SK-N-SH (cell line): ENCODE data around the gene SNAP91. TPM values are rescaled to one million over a fixed set of nuclear protein-coding genes. Genes with fewer than 3 reads are reported as not detected.

Experiments
- CTCF ChIA-PET: fragments of 300-600, 350-600 bp; formaldehyde crosslinking; extraction: SDS; loops from one replicate; lab custom pipeline; 2021; lab: Yijun Ruan, JAX
- POLR2A ChIA-PET: fragments of 350-600 bp; sonication (Branson Sonifier 250); formaldehyde crosslinking; extraction: SDS; loops from one replicate; lab custom pipeline; 2020; ENCODE audit warnings: antibody characterized with exemption, inconsistent platforms; lab: Yijun Ruan, JAX
- DNase-seq: peaks from one replicate; pipeline ENCODE4 v3.0.0; 2012
- H2AFZ ChIP-seq: fragments of 200-600 bp; sonication (generic); 2 replicates; pipeline ENCODE4 v1.8.1; 2016; ENCODE audit warnings: antibody characterized with exemption, mild to moderate bottlenecking, low read depth
- H3F3A ChIP-seq: fragments of 200-600 bp; sonication (generic); replicated peaks from 2 replicates; pipeline ENCODE3; 2016; ENCODE audit warnings: antibody characterized with exemption, mild to moderate bottlenecking; ENCODE audit not compliant: insufficient read depth
- H3K27ac ChIP-seq, 2 experiments: fragments of 200-500 bp in 1 of 2; fragments of 200-600 bp in 1 of 2; sonication (Bioruptor generic) in 1 of 2; sonication (generic), shearing (Covaris generic) in 1 of 2; 2 replicates each; pipeline versions ENCODE4 v1.5.1 to v1.6.1; 2014 to 2016; ENCODE audit warnings: low read depth in 2 of 2, inconsistent platforms in 1 of 2, low read length in 1 of 2, mild to moderate bottlenecking in 1 of 2, mixed read lengths in 1 of 2
- H3K27me3 ChIP-seq: fragments of 200-600 bp; sonication (generic), shearing (Covaris generic); 2 replicates; pipeline ENCODE4 v1.6.1; 2016; ENCODE audit warnings: mixed run types; ENCODE audit not compliant: insufficient read depth
- H3K36me3 ChIP-seq, 2 experiments: fragments of 200-500 bp in 1 of 2; fragments of 200-600 bp in 1 of 2; sonication (Bioruptor generic) in 1 of 2; sonication (generic) in 1 of 2; replicated peaks in 1 of 2; 2 replicates each; pipeline versions ENCODE3 to v1.5.1; 2014 to 2016; ENCODE audit warnings: low read length in 1 of 2, mild to moderate bottlenecking in 1 of 2; ENCODE audit not compliant: insufficient read depth in 2 of 2, control insufficient read depth in 1 of 2
- H3K4me1 ChIP-seq, 2 experiments: fragments of 200-500 bp in 1 of 2; fragments of 200-600 bp in 1 of 2; sonication (Bioruptor generic) in 1 of 2; sonication (generic), shearing (Covaris generic) in 1 of 2; 2 replicates each; pipeline versions ENCODE4 v1.5.1 to v1.6.1; 2014 to 2016; ENCODE audit warnings: low read depth in 1 of 2, low read length in 1 of 2, mixed run types in 1 of 2; ENCODE audit not compliant: insufficient read depth in 2 of 2, control insufficient read depth in 1 of 2
- H3K4me2 ChIP-seq: fragments of 200-600 bp; sonication (generic), shearing (Covaris generic); 2 replicates; pipeline ENCODE4 v1.6.1; 2017; ENCODE audit warnings: mixed run types
- H3K4me3 ChIP-seq, 2 experiments: fragments of 200-500 bp in 1 of 2; fragments of 200-600 bp in 1 of 2; sonication (Bioruptor generic) in 1 of 2; sonication (generic), shearing (Covaris generic) in 1 of 2; 2 replicates each; pipeline versions ENCODE4 v1.5.1 to v1.8.1; 2014 to 2016; ENCODE audit warnings: low read depth in 2 of 2, inconsistent platforms in 1 of 2, low read length in 1 of 2, mild to moderate bottlenecking in 1 of 2, mixed read lengths in 1 of 2, moderate library complexity in 1 of 2
- H3K79me2 ChIP-seq: fragments of 200-600 bp; sonication (generic); 2 replicates; pipeline ENCODE4 v1.8.1; 2017; ENCODE audit warnings: mild to moderate bottlenecking; ENCODE audit not compliant: insufficient read depth
- H3K9ac ChIP-seq: fragments of 200-600 bp; sonication (generic); 2 replicates; pipeline ENCODE4 v1.6.1; 2017; ENCODE audit warnings: mixed run types
- H3K9me2 ChIP-seq: fragments of 200-600 bp; sonication (generic); 2 replicates; pipeline ENCODE4 v1.6.1; 2017; ENCODE audit warnings: mixed run types
- H3K9me3 ChIP-seq: fragments of 200-600 bp; sonication (generic); 2 replicates; pipeline ENCODE4 v1.6.1; 2017; ENCODE audit warnings: mixed run types, mild to moderate bottlenecking, moderate library complexity
- H4K20me1 ChIP-seq: fragments of 200-600 bp; sonication (generic); 2 replicates; pipeline ENCODE4 v1.6.1; 2017; ENCODE audit warnings: mild to moderate bottlenecking, mixed run types; ENCODE audit not compliant: insufficient read depth
- CHD2 ChIP-seq: fragments of 150-350 bp; IDR thresholded peaks from 2 replicates; pipeline ENCODE4 v1.6.1; 2018; ENCODE audit warnings: low read length; ENCODE audit not compliant: partially characterized antibody
- CTCF ChIP-seq: fragments of 200-600 bp; sonication (generic); IDR thresholded peaks from 2 replicates; pipeline ENCODE4 v1.6.1; 2017; ENCODE audit warnings: antibody characterized with exemption, mild to moderate bottlenecking, moderate library complexity
- ELF1 ChIP-seq: IDR thresholded peaks from 2 replicates; pipeline ENCODE4 v1.4.0; 2012
- EP300 ChIP-seq, 2 experiments: IDR thresholded peaks; 2 replicates each; pipeline versions ENCODE4 v1.4.0 to v1.6.1; 2012; ENCODE audit warnings: borderline replicate concordance in 1 of 2, low read depth in 1 of 2, low read length in 1 of 2
- EZH2phosphoT487 ChIP-seq: fragments of 200-600 bp; sonication (generic); IDR thresholded peaks from 2 replicates; pipeline ENCODE4 v1.6.1; 2017; ENCODE audit warnings: low read depth, mixed run types, mild to moderate bottlenecking, antibody characterized with exemption, moderate library complexity, borderline replicate concordance
- FOSL2 ChIP-seq: IDR thresholded peaks from 2 replicates; pipeline ENCODE4 v1.4.0; 2012; ENCODE audit warnings: low read depth, mild to moderate bottlenecking, moderate library complexity, borderline replicate concordance
- FOXJ3 ChIP-seq: sonication (generic); formaldehyde crosslinking; IDR thresholded peaks from 2 replicates; pipeline ENCODE4 v1.5.1; 2020; ENCODE audit warnings: mild to moderate bottlenecking, missing genetic modification reagents
- FOXM1 ChIP-seq: IDR thresholded peaks from 2 replicates; pipeline ENCODE4 v1.4.0; 2012; ENCODE audit warnings: low read depth, mild to moderate bottlenecking
- GABPA ChIP-seq: IDR thresholded peaks from 2 replicates; pipeline ENCODE4 v1.4.0; 2012; ENCODE audit warnings: low read depth, mild to moderate bottlenecking
- IRF3 ChIP-seq: fragments of 150-350 bp; IDR thresholded peaks from 2 replicates; pipeline ENCODE4 v1.6.1; 2016; ENCODE audit warnings: mild to moderate bottlenecking, low read depth, low read length
- NFIC ChIP-seq: IDR thresholded peaks from 2 replicates; pipeline ENCODE4 v1.4.0; 2012; ENCODE audit warnings: borderline replicate concordance
- PBX3 ChIP-seq: IDR thresholded peaks from 2 replicates; pipeline ENCODE4; 2012
- RAD21 ChIP-seq: IDR thresholded peaks from 2 replicates; pipeline ENCODE4 v1.6.1; 2012; ENCODE audit warnings: mild to moderate bottlenecking, low read length
- RFX5 ChIP-seq: IDR thresholded peaks from 2 replicates; pipeline ENCODE4 v1.6.1; 2012; ENCODE audit warnings: mild to moderate bottlenecking, improper control_type of control experiment, low read length
- RXRA ChIP-seq: IDR thresholded peaks from 2 replicates; pipeline ENCODE4 v1.4.0; 2012; ENCODE audit warnings: low read depth, mild to moderate bottlenecking, borderline replicate concordance
- SIN3A ChIP-seq: IDR thresholded peaks from 2 replicates; pipeline ENCODE4 v1.6.1; 2012; ENCODE audit warnings: low read depth, mild to moderate bottlenecking, low read length, moderate library complexity, borderline replicate concordance
- SMC3 ChIP-seq: IDR thresholded peaks from 2 replicates; pipeline ENCODE4 v1.6.1; 2012; ENCODE audit warnings: low read depth, low read length, improper control_type of control experiment
- TAF1 ChIP-seq: IDR thresholded peaks from 2 replicates; pipeline ENCODE4 v1.6.1; 2012; ENCODE audit warnings: low read depth, mild to moderate bottlenecking, low read length, moderate library complexity, borderline replicate concordance
- USF1 ChIP-seq: IDR thresholded peaks from 2 replicates; pipeline ENCODE4 v1.4.0; 2012; ENCODE audit warnings: low read depth, borderline replicate concordance
- USF2 ChIP-seq: fragments of 150-350 bp; IDR thresholded peaks from 2 replicates; pipeline ENCODE4 v1.6.1; 2017; ENCODE audit warnings: antibody characterized with exemption, low read length, low read depth, borderline replicate concordance
- YY1 ChIP-seq: IDR thresholded peaks from 2 replicates; pipeline ENCODE4 v1.4.0; 2012; ENCODE audit warnings: low read depth, mild to moderate bottlenecking
- WGBS: methylation state at CpG from one replicate; pipeline ENCODE4 v1.1.6; 2017; ENCODE audit warnings: low lambda C conversion rate; 5-methylcytosine and 5-hydroxymethylcytosine counted together
- polyA plus RNA-seq, 3 experiments: library from polyadenylated mRNA; depleted of rRNA; stranded (reverse); fragments of >200 nt; gene quantifications; 2 replicates each; pipeline ENCODE4 v1.2.3, GENCODE V29; 2012

Gene SNAP91
- polyA plus RNA-seq, 1 of the 3 experiments (the other 2 are of a cell fraction) = 0.64 TPM

GRCh38 chr6:83757021-83757420 lies 48.1 kb upstream of the SNAP91 start:
- no peaks in the 10 kb centered on the region for H3K9me2 ChIP-seq
- H3F3A ChIP-seq = no peaks in the 10 kb centered on the region
- H3K4me1 ChIP-seq = no peaks in the 10 kb centered on the region
- TF ChIP-seq RXRA (no peak), FOSL2 (no peak), NFIC (no peak), CTCF (no peak), EP300 (IDR thresholded peaks at IDR 0.05; ENCODE audit: borderline replicate concordance in 1 of 2, low read depth in 1 of 2, low read length in 1 of 2) (no peak), YY1 (no peak), USF1 (no peak), TAF1 (no peak), RFX5 (no peak), PBX3 (no peak), RAD21 (no peak), SMC3 (no peak), CHD2 (no peak), SIN3A (no peak), FOXJ3 (CRISPR knock-in tag) (no peak)
- no peak overlapping the region for H3K4me3 ChIP-seq
- no peaks in the 10 kb centered on the region for H3K36me3 ChIP-seq
- no peaks in the 10 kb centered on the region for H3K79me2 ChIP-seq
- no peaks in the 10 kb centered on the region for H4K20me1 ChIP-seq
- no peak for DNase-seq
- H3K4me2 ChIP-seq = no peak overlapping the region
- no peak overlapping the region for H3K9ac ChIP-seq
- CTCF ChIA-PET = no interaction called here
- no peak overlapping the region for H3K27ac ChIP-seq
- POLR2A ChIA-PET = no interaction called here
- H3K27me3 ChIP-seq = no peaks in the 10 kb centered on the region
- no peaks in the 10 kb centered on the region; the same call in 1 of the 2 replicates for H3K9me3 ChIP-seq
- no peak overlapping the region for H2AFZ ChIP-seq

- CTCF ChIA-PET = no interaction called here
- TF ChIP-seq RAD21 (no peak), USF2 (no peak), ELF1 (no peak), RFX5 (no peak), GABPA (no peak), EZH2phosphoT487 (no peak), FOXM1 (no peak), IRF3 (no peak)
- no peak overlapping the region for H3K9ac ChIP-seq
- DNase-seq = no peak
- H2AFZ ChIP-seq = no peak overlapping the region
- no peaks in the 10 kb centered on the region for H3F3A ChIP-seq
- H3K9me3 ChIP-seq = no peaks in the 10 kb centered on the region; the same call in 1 of the 2 replicates
- H3K36me3 ChIP-seq = no peaks in the 10 kb centered on the region
- H3K4me3 ChIP-seq = no peak overlapping the region
- no peaks in the 10 kb centered on the region for H3K9me2 ChIP-seq
- H3K4me2 ChIP-seq = no peak overlapping the region
- H3K4me1 ChIP-seq = no peaks in the 10 kb centered on the region
- H4K20me1 ChIP-seq = no peaks in the 10 kb centered on the region
- 42% methylated on average over 2 of the region's 2 CpGs for WGBS
- no peak overlapping the region for H3K27ac ChIP-seq
- no peaks in the 10 kb centered on the region for H3K79me2 ChIP-seq
- POLR2A ChIA-PET = no interaction called here
- no peaks in the 10 kb centered on the region for H3K27me3 ChIP-seq
These were observed 47.7 kb upstream of the SNAP91 start for GRCh38 chr6:83756565-83756964.
